DMS153 treated with DMSO at 0.1 percent for 48 hours (cell line): ENCODE results near the gene SMCO4.
"Not testable (repeated sequence)": the region's sequence is repeated elsewhere in the genome, so short reads cannot be mapped to it uniquely, and the experiment has no call there.

ENCODE experiments used
- DNase-seq: peaks from one replicate; lab custom pipeline; 2025; ENCODE audit not compliant: unreplicated experiment; lab: John Stamatoyannopoulos, UW

The SMCO4 gene

DNA sequence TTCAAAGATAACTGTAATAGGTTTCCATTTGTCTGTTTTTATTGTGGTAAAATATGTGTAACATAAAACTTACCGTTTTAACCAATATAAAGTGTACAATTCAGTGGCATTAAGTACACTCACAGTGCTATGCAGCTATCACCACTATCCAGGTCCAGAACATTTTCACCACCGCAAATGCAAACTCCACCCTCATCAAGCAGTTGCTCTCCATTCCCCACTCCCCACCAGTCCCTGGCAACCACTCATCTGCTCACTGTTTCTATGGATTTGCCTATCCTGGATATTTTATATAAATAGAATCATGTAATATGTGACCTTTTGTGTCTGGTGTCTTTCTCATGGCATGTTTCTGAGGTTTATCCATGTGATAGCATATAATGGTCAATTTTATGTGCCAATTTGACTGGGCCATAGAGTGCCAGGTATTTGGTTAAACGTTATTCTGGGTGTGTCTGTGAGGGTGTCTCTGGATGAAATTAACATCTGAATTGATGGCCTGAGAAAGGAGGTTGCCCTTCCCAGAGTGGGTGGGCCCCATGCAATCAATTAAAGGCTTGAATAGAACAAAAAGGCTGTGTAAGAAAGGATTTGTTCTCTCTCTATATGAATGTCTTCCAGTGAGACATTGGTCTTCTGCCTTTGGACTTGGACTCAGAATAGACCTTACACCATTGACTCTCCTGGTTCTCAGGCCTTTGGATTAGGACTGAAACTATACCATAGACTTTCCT is 17.2 kb upstream of the SMCO4 start:
- DNase-seq: no peak

DNA sequence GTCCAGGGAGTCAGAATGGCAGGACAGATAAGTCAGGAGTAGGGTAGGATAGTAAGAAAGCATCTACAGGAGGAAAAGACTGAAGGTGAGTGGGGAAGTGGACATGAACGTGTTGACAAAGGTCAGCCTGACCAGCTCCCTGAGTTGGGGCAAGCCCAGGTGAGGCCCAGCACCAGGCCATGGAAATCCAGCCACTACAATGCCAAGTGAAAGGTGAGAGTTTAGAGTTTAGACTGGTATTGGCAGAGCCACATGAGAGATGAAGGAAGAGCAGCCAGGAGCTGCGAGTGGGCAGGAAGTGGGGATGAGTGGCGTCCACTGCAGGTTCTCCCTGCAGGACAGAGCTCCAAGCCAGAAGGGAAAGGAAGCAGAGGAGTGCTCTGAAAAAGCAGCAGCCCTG is 16.5 kb upstream of the SMCO4 start:
- no peak for DNase-seq

DNA sequence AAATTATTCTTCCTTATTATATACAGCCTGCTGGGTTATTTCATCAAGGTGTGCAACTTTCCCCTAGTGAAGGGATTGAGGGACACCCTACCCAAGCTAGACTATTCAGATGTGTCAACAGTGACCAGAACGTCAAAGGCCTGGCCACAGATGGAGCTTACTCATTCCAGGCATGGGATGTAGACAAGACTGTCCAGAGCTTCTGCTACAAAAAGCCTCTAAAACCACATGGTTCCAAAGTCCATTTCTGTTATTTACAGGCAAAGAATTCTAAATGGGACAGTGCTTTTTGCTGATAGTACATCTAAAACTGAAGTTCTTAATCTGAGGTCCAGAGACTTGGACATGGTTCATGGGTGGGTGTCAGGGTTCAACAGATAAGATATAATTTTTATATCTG is 9.7 kb upstream of the SMCO4 start:
- DNase-seq: no peak

DNA sequence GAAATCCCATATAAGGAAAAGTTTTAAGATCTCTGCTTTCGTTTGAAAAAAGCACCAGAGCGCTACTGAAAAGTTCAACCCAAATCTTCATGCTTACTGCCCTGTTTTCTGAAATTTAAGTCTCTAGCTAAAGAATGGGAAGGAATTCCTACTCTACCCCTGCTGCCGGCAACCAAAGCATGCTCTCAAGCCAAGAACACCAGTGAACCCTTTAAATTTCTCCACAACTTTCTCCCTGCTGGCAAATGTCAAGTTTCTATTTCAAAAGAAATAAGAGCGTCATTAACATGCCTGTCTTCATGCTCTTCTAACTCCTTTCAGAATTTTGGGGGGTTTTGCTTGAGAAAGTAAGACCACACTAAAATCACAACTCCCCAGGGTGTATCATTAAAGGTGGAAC is 6.8 kb upstream of the SMCO4 start:
- DNase-seq: no peak

DNA sequence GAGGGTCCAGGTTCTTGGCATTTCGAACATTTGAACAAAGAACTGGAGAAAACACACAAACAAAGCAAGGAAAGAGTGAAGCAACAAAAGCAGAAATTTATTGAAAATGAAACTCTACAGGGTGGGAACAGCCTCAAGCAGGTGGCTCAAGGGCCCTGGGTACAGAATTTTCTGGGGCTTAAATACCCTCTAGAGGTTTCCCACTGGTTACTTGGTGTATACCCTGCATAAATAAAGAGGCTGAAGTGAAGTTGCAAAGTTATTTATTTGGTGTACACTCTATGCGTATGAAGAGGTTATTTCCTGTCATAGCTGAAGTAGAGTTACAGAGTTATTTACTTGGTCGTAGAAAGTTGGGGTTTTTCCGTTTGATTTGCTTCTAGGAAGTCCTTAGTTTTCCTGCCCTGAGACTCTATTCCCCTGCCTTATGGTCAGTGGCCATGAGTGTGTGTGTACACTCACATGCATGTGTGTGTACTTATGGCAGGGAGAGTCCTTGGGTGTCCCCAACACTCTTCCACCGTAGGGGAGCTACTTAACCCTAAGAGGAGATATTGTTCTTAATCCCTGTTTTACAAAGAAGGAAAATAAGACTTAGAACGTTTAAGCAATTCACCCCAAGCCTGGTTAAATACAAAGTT is 5.6 kb upstream of the SMCO4 start:
- no peak for DNase-seq

DNA sequence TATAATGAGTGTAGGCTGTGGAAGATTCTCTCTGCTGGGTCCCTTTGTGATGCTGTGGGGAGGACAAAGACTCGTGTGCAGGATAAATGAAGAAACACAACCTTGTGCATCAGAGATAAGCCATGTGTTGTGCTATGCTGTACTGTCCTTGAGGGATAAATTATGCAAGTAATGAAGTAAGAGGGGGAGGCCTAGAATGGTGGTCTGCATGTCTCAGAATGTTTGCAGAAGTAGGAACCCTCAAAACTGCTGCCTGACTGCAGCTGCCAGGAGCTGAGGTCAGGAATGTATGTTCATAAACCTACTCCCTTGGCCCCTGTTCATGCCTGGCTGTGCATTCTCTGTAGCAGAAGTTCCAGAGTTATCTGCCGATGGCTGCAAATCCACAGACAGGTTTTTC is 4.6 kb upstream of the SMCO4 start:
- no peak for DNase-seq

DNA sequence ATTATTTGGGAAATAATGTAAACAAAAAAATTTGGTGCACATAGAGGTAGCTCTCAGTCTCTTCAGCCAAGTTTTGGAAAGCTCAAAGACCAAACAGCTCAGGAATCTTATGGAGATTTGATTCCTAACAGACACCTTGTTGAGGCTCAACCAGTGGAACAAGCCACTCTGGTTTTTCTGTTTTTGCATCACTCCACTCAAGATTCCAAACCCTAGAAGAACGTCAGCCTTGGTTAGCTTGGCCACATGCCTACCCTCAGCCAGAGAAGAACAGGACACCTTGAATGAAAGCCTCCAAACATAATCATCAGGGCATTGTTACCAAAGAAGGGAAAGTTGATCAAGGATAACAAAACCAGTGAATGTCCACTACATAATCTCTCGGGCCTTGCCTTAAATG is 3.8 kb upstream of the SMCO4 start:
- no peak for DNase-seq

DNA sequence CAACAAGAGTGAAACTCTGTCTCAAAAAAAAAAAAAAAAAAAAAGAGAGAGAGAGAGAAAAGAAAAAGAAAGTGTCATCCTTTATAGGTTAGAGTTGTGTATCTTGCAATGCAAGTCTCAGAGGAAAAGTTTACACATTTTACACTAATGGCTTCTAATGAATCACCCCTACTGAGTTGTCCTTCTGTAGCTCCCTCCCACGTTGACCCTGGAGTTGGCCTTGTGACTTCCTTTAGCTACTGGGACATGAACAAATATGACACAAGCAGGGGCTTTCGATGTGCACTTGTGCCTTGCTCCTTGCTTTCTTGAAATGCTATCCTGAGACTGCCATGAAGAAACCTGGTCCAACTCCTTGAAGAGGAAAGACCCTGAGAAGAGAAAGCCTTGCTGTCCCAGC is 2.4 kb upstream of the SMCO4 start:
- DNase-seq: no peak

DNA sequence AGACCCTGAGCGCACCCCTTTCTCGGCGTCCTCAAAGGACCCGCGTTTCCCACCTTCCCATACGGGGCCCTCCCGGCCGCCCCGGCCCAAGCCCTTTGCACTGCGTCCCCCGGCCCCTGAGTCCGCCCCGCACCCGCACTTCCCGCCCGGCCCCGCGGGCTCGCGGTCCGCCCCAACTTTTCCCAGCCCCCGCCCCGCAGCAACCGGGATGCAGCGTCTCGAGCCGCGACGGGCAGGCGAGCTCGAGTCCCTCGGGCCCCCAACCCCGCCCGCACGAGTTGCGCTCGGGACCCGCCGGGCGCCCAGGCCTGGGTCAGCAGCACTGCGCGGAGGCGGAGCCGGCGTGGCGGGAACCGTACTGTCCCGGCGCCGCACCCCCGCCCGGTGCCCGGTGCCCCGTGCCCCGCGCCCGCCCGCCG is 371 bp downstream of the SMCO4 start:
- no peak for DNase-seq

DNA sequence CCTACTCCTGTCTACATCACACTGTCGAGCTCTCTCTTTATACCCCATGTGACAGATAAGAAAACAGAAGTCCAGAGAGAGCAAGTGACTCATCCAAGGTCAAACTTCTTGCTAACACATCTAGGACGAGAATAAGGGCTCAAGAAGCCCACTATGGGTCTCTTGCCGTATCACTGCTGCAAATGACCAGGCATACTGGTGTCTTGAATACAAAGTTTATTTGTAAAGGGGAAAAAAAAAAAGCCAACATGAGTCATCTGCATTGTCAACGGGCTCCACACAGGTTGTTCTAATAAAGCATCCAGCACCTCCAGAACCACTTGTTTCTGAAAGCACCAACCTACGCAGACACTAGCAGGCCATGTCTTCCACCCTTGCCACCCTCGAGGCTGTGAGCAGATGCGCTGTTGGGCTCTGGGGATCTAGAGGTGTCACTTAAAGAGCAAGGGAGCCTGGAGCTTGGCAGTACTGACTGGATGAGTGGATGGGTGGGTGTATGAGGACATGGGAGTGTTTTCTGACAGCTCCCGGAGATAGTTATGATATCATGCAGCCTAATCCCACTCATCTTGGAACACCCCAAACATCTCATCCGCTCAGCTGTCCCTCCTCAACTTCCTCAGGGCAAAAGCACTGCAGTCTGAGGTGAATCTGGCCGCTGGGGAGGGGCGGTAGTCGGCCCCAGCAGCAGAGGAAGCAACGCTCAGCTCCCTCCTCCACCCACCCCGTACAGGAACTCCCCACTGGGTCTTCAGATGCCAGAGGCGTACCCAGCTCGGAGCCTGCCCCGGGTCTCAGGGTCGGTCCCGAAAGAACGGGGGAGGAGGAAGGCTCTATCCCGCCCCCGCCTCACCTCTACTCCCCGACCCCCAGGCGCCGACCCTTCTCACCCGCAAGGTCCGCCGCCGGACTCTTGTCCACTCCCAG is 1.0 kb downstream of the SMCO4 start:
- peak; percentile 39 for DNase-seq

DNA sequence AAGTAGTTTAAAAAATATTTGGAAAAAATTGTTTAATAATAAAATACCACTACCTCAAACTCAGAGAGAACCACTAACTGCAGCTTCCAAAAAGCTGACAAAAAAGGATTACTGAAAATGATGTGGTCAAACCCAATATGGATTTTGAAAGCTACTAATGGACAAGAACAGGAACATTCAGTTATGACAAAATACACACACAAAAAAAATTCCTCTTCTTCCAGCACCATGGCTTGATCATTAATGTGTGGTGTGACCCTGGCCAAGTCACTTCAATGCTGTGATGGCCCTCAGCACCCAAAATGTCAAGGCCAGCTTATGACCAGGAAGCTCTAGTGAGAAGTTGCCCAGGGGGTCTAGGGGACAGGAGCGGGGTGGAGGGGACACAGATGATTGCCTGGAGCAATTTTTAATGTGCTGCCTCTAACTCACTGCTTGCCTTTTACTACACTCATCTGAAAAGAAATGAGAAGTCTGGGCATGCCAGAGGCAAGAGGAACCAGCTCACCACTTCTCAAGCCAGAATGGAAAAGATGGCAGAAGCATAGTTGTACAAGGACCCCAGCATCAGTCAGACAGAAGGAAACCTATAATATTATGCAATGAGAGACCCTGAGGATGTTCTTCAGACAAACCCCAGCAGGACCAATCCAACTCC is 2.2 kb downstream of the SMCO4 start:
- no peak for DNase-seq

DNA sequence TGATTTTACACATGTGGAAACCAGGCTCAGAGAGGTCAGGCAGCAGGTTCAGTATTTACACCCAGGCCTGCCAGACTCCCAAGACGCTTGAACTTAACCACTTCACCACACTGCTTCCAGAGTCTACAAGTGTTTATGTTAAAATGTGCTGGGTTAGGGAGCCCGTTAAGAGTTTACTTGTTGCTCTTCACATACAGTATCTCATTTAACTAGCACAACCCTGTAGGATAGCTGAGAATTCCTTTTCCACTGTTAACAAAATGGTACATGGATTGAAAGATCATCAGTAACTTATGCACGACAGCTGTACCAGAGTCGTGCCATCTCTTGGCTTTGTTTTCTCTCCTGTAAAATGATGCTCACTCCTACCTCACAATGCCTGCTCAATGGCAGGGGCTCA is 2.9 kb downstream of the SMCO4 start:
- no peak for DNase-seq

DNA sequence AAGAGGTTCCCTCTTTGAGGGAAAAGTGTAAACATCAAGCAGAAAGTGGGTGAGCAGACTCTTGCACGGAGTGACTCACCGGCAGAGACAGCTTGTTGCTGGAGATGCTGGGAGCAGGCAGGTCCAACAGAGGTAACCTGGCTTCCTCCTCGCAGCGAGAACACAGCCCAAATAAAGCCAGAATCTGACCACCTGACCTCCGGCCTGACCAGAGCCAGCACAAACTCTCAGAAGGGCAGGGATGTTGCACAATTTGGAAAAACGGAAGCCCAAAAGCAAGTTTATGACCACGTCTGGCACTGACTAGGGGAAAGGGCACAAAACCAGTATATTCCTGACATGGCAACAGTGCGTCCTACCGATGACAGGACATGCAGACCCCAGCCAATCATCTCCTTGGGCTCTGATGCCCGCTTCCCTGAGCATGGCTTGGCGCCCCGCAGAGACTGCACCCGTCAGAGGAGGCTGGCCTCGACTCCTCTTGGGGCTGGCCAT is 5.4 kb downstream of the SMCO4 start:
- no peak for DNase-seq

DNA sequence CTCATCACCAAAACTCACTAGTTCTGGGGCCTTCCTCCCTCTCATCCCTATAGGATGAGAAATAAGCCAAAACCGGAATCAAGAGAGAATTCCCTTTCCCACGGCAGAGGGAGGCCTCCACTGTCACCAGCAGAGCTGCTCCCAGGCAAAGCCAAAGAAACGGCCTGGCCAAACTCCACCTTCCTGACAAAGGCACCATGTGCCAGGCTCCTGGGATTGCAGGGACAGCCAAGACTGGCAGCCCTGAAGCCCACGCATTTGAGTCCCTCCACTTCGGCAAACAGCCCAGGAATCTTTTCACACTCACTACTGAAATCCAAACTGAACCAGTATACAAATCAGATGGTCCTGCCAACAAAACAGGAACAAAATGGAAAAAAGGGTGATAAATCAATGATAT is 6.1 kb downstream of the SMCO4 start:
- no peak for DNase-seq

DNA sequence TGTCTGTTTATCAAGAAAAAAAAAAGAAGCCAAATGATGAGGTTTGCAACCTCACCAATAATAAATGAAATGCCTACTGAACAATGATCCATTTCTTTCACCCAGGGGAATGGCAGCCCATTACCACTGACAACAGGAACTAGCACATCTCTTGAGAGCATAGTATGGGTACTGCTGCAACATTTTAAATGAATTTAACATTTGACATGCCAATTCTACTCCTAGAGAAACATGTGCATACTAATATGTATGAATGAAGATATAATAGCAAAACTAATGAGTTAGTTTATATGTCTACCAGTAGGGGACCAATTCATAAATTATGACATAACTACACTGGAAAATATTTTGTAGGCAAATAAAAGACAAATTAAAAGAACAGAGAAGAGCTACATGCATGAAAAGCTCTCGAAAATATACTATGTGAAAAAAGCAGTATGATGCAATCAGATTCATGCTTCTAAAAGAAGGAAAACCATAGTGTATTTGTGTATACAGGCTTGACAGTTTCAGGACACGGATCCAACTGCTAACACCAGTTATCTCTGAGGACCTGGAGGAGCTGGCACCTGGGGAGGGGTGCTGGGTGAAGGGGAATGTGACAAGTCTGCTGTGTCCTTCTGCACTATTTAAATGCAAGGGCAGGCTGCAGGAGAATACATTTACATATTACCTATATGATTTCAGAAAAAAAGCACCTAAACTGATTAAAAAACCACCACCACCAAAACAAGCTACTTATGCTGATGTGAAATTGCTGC is 6.9 kb downstream of the SMCO4 start:
- no peak for DNase-seq

DNA sequence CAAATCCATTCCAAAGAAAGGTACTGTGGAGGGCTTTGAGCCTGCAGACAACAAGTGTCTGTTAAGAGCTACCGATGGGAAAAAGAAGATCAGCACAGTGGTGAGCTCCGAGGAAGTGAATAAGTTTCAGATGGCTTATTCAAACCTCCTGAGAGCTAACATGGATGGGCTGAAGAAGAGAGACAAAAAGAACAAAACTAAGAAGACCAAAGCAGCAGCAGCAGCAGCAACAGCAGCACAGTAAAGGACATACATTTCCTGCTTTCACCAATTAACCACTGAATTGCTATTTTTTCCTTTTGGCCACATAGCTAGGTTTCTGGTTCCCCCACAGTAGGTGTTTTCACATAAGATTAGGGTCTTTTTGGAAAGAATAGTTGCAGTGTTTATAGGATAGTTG is 7.6 kb downstream of the SMCO4 start:
- not testable (repeated sequence) for DNase-seq

DNA sequence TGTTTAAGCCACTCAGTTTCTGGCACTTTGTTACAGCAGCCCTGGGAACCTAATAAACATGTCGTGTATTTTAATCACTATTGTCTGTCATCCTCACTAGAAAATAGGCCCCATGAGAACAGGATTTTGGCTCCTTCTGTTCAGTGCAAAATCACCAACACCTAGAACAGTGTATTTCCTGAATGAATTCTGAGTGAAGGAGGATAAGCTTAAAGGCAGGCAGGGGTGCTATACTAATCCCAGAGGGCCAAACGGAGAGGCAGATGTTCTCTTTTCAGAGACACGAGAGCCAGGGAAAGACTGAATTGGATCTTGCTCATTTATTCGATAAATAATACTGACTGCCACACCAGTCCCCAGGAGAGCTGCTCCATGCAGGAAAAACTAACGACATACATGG is 10.4 kb downstream of the SMCO4 start:
- DNase-seq: no peak

DNA sequence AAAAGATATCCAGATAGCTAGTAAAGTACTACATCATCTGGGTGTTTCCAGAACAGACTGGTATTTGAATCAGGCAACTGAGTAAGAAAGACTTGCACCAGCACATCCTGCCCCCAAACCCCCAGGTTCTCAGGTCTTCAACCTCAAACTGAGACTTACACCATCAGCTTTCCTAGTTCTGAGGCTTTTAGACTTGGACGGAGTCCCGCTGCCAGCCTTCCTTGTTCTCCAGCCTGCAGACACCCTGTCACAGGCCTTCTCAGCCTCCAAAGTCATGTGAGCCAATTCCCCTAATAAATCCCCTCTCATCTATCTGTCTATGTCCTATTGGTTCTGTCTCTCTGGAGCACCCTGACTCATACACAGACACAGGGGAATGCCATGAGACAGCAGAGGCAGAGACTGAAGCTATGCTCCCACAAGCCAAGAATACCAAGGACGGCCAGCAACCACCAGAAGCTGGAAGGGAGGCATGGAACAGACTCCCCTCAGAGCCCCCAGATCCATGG is 10.9 kb downstream of the SMCO4 start:
- DNase-seq: no peak

DNA sequence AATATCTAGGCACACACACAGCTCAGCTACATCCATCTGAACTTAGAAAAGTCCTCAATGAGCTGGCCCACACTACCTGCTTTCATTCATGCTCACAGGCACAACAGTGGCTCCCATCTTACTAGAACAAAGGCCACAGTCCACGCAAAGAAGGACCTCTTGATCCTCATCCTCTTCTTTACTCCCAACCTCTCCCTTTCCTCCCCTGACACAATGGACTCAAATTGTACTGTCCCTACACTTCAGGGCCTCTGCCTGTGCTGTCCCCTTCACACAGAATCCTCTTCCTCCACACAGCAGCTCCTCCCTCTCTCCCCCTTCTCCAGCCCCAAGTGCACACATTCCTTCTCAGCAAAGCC is 12.7 kb downstream of the SMCO4 start:
- no peak for DNase-seq

DNA sequence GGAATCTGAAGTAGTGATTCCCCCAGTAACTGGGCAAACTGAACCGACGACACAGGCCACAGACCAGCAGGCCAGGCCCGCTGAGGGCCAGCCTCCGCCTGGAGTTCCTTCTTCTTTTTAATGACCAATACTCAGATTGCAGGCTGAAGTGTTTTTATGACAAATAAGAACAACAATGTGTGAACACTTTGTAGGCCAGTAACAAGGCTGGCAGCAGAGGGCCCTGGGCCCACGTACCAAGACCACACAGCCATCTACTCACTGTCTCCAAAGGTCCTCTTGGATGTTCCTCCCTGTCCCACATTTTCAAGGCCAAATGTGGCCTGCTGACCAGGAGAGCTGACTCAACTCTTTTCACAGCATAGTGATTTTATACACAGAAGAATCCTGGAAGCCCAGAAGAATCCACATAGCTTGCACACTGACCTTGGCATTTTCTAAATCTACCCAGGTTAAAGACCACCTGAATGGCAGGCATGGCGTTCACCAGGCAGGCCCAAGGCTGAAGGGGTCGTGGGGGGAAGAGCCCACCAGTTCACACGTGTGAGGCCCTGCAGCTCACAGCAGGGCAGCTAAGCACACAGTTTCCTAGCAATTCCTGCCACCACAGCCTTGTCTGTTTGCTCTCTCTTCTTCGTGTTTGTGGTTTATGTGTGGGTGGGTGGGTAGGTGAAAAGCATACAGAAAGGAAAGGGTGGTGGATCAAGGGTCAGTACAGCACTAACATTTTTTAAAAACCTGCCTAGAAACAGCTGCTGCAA is 13.3 kb downstream of the SMCO4 start:
- DNase-seq: no peak
